Parathyroid adenoma (tissue), 2 donors: Measurements from ENCODE around the gene ARAP1.

Experiments
- H2AFZ ChIP-seq: fragments of 300-600 bp; sonication (generic); one replicate; pipeline ENCODE4 v1.7.0; 2017; ENCODE audit warnings: antibody characterized with exemption, mild to moderate bottlenecking
- H3K27ac ChIP-seq: fragments of 300-600 bp; sonication (generic); one replicate; pipeline ENCODE4 v1.7.0; 2017
- H3K27me3 ChIP-seq: fragments of 300-600 bp; sonication (generic); one replicate; pipeline ENCODE4 v1.7.0; 2017; ENCODE audit warnings: low read length; ENCODE audit not compliant: control insufficient read depth, insufficient read depth
- H3K36me3 ChIP-seq: fragments of 300-600 bp; sonication (generic); one replicate; pipeline ENCODE4 v1.7.0; 2017; ENCODE audit warnings: low read length; ENCODE audit not compliant: control insufficient read depth, insufficient read depth
- H3K4me1 ChIP-seq: fragments of 300-600 bp; sonication (generic); one replicate; pipeline ENCODE4 v1.7.0; 2017; ENCODE audit warnings: control low read depth
- H3K4me2 ChIP-seq: fragments of 300-600 bp; sonication (generic); one replicate; pipeline ENCODE4 v1.7.0; 2017; ENCODE audit warnings: low read length
- H3K4me3 ChIP-seq: fragments of 300-600 bp; sonication (generic); one replicate; pipeline ENCODE4 v1.7.0; 2017; ENCODE audit warnings: low read depth, low read length
- H3K79me2 ChIP-seq: fragments of 300-600 bp; sonication (generic); one replicate; pipeline ENCODE4 v1.7.0; 2017; ENCODE audit warnings: control low read depth
- H3K9ac ChIP-seq: fragments of 300-600 bp; sonication (generic); one replicate; pipeline ENCODE4 v1.7.0; 2017; ENCODE audit warnings: mild to moderate bottlenecking
- H3K9me3 ChIP-seq: fragments of 300-600 bp; sonication (generic); one replicate; pipeline ENCODE4 v1.7.0; 2017; ENCODE audit warnings: low read length; ENCODE audit not compliant: control insufficient read depth
- CTCF ChIP-seq: fragments of 300-600 bp; sonication (generic); IDR thresholded peaks from one replicate; pipeline ENCODE4 v1.7.0; 2017; ENCODE audit warnings: antibody characterized with exemption, mild to moderate bottlenecking
- donor health status: primary hyperparathyroidism.

ARAP1 gene

GRCh38 chr11:72702096-72702495 lies 50.1 kb downstream of the ARAP1 start:
- no peaks in the 10 kb centered on the region for H3K79me2 ChIP-seq
- H3K9me3 ChIP-seq, result no peaks in the 10 kb centered on the region
- H3K27ac ChIP-seq, result no peak overlapping the region
- H2AFZ ChIP-seq, result no peak overlapping the region
- no peak for TF ChIP-seq CTCF
- H3K36me3 ChIP-seq, result no peaks in the 10 kb centered on the region
- H3K27me3 ChIP-seq, result no peaks in the 10 kb centered on the region
- H3K9ac ChIP-seq, result no peak overlapping the region
- no peak overlapping the region for H3K4me3 ChIP-seq
- H3K4me1 ChIP-seq, result no peaks in the 10 kb centered on the region
- H3K4me2 ChIP-seq, result no peak overlapping the region

- H3K9me3 ChIP-seq, result no peaks in the 10 kb centered on the region
- no peak overlapping the region for H3K4me2 ChIP-seq
- H3K79me2 ChIP-seq, result no peaks in the 10 kb centered on the region
- H3K27me3 ChIP-seq, result no peaks in the 10 kb centered on the region
- H3K4me1 ChIP-seq, result no peaks in the 10 kb centered on the region
- no peak overlapping the region for H3K9ac ChIP-seq
- no peak for TF ChIP-seq CTCF
- no peak overlapping the region for H3K27ac ChIP-seq
- H2AFZ ChIP-seq, result no peak overlapping the region
- H3K4me3 ChIP-seq, result no peak overlapping the region
- no peaks in the 10 kb centered on the region for H3K36me3 ChIP-seq
Measured at GRCh38 chr11:72701466-72701865, 50.7 kb downstream of the ARAP1 start.

GRCh38 chr11:72700146-72700545 lies 52.1 kb downstream of the ARAP1 start:
- no peaks in the 10 kb centered on the region for H3K9me3 ChIP-seq
- H3K27me3 ChIP-seq, result no peaks in the 10 kb centered on the region
- H3K79me2 ChIP-seq, result no peaks in the 10 kb centered on the region
- H3K36me3 ChIP-seq, result no peaks in the 10 kb centered on the region
- no peaks in the 10 kb centered on the region for H3K4me1 ChIP-seq
- no peak overlapping the region for H3K4me3 ChIP-seq
- H3K9ac ChIP-seq, result no peak overlapping the region
- H3K4me2 ChIP-seq, result no peak overlapping the region
- no peak overlapping the region for H3K27ac ChIP-seq
- H2AFZ ChIP-seq, result no peak overlapping the region
- TF ChIP-seq CTCF, result no peak

- H3K27ac ChIP-seq, result no peak overlapping the region
- no peak for TF ChIP-seq CTCF
- no peaks in the 10 kb centered on the region for H3K79me2 ChIP-seq
- H3K9ac ChIP-seq, result no peak overlapping the region
- H3K4me2 ChIP-seq, result no peak overlapping the region
- H3K27me3 ChIP-seq, result no peaks in the 10 kb centered on the region
- no peak overlapping the region for H2AFZ ChIP-seq
- H3K9me3 ChIP-seq, result no peaks in the 10 kb centered on the region
- H3K4me3 ChIP-seq, result no peak overlapping the region
- no peaks in the 10 kb centered on the region for H3K4me1 ChIP-seq
- no peaks in the 10 kb centered on the region for H3K36me3 ChIP-seq
Measured at GRCh38 chr11:72697814-72698213, 54.4 kb downstream of the ARAP1 start.

GRCh38 chr11:72696866-72697700 lies 55.1 kb downstream of the ARAP1 start:
- H3K27me3 ChIP-seq, result no peaks in the 10 kb centered on the region
- no peak overlapping the region for H3K9ac ChIP-seq
- TF ChIP-seq CTCF, result no peak
- H3K4me1 ChIP-seq, result no peaks in the 10 kb centered on the region
- H2AFZ ChIP-seq, result no peak overlapping the region
- H3K4me2 ChIP-seq, result no peak overlapping the region
- H3K36me3 ChIP-seq, result no peaks in the 10 kb centered on the region
- H3K27ac ChIP-seq, result no peak overlapping the region
- H3K4me3 ChIP-seq, result no peak overlapping the region
- H3K79me2 ChIP-seq, result no peaks in the 10 kb centered on the region
- no peaks in the 10 kb centered on the region for H3K9me3 ChIP-seq
